ENCODE data around the gene OOSP2. TPM values are rescaled to one million over a fixed set of nuclear protein-coding genes. Genes with fewer than 3 reads are reported as not detected.

OOSP2 gene
- total and polyA plus RNA-seq, 2 donors (not counting 1 experiment from before 2014, with no cell fraction given) = not detected

DNA sequence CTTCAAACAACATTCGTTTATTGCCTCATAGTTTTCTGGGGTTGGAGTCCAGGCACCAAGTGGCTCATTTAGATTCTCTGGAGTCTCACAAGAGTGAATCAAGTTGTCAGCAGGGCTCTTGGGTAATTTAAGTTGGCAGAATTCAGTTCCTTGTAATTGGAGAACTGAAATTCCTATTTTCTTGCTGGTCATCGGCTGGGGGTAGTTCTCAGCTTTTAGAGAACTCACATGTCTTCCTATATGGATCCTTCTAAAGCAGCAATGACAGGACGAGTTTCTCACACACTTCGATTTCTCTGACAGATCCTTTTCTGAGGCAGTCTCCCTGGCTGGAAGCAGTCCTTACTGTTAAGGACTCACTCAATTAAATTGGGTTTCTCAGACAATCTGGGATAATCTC is 40.5 kb upstream of the OOSP2 start:
- ChIA-PET CTCF (no interaction called here), POLR2A (no interaction called here)
- H3K4me1 ChIP-seq (ENCODE audit: control insufficient read depth in 2 of 2, insufficient read depth in 2 of 2, low read length in 2 of 2) = no peaks in the 10 kb centered on the region
- no peak overlapping the region for H3K4me2 ChIP-seq (replicated peaks; ENCODE audit: low read depth, low read length, poor library complexity, severe bottlenecking)
- TF ChIP-seq, protein P1, sequence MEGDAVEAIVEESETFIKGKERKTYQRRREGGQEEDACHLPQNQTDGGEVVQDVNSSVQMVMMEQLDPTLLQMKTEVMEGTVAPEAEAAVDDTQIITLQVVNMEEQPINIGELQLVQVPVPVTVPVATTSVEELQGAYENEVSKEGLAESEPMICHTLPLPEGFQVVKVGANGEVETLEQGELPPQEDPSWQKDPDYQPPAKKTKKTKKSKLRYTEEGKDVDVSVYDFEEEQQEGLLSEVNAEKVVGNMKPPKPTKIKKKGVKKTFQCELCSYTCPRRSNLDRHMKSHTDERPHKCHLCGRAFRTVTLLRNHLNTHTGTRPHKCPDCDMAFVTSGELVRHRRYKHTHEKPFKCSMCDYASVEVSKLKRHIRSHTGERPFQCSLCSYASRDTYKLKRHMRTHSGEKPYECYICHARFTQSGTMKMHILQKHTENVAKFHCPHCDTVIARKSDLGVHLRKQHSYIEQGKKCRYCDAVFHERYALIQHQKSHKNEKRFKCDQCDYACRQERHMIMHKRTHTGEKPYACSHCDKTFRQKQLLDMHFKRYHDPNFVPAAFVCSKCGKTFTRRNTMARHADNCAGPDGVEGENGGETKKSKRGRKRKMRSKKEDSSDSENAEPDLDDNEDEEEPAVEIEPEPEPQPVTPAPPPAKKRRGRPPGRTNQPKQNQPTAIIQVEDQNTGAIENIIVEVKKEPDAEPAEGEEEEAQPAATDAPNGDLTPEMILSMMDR (IDR thresholded peaks at IDR 0.05) = no peak
- TF ChIP-seq EZH2 (IDR thresholded peaks at IDR 0.05; ENCODE audit: borderline replicate concordance, insufficient read depth, low read depth, low read length, poor library complexity, severe bottlenecking) = no peak
- no peaks in the 10 kb centered on the region for H3K36me3 ChIP-seq (replicated peaks in 1 of 2; ENCODE audit: control extremely low read depth in 1 of 2, control insufficient read depth in 1 of 2, extremely low read depth in 1 of 2, insufficient read depth in 2 of 2, low read length in 1 of 2)
- no peak for DNase-seq
- no peak for ATAC-seq (ENCODE audit: low read depth)
- H2AFZ ChIP-seq (ENCODE audit: insufficient read depth, low read depth, low read length, poor library complexity, severe bottlenecking) = no peak overlapping the region
- no peak overlapping the region for H3K4me3 ChIP-seq (ENCODE audit: control extremely low read depth in 1 of 5, extremely low read depth in 1 of 5, insufficient read depth in 1 of 5, low read depth in 2 of 5, low read length in 4 of 5)
- WGBS (ENCODE audit: insufficient coverage) = 83% methylated on average over 4 of the region's 4 CpGs
- H3K27ac ChIP-seq (ENCODE audit: low read length in 2 of 2) = no peak overlapping the region
- no peak overlapping the region for H3K9ac ChIP-seq (ENCODE audit: low read length)
- Mint-ChIP-seq H3K4me1 (no peaks in the 10 kb centered on the region), H3K27me3 (peaks cover 9% of the 10 kb centered on the region), H3K4me3 (no peak overlapping the region), H3K9me3 (ENCODE audit: insufficient read depth) (no peaks in the 10 kb centered on the region), H3K27ac (no peak overlapping the region)
- no peaks in the 10 kb centered on the region for H3K9me3 ChIP-seq (ENCODE audit: control extremely low read depth in 1 of 3, control insufficient read depth in 2 of 3, insufficient read depth in 1 of 3, low read length in 2 of 3)
- H4K20me1 ChIP-seq (ENCODE audit: control insufficient read depth, insufficient read depth, low read length, poor library complexity, severe bottlenecking) = no peaks in the 10 kb centered on the region
- H3K79me2 ChIP-seq (ENCODE audit: control insufficient read depth, insufficient read depth, low read length) = no peaks in the 10 kb centered on the region
- intact Hi-C loops (cut with micrococcal nuclease) = no loop called here
- no peaks in the 10 kb centered on the region for H3K27me3 ChIP-seq (replicated peaks in 1 of 4; ENCODE audit: control extremely low read depth in 1 of 4, control insufficient read depth in 3 of 4, insufficient read depth in 4 of 4, low read length in 3 of 4)

DNA sequence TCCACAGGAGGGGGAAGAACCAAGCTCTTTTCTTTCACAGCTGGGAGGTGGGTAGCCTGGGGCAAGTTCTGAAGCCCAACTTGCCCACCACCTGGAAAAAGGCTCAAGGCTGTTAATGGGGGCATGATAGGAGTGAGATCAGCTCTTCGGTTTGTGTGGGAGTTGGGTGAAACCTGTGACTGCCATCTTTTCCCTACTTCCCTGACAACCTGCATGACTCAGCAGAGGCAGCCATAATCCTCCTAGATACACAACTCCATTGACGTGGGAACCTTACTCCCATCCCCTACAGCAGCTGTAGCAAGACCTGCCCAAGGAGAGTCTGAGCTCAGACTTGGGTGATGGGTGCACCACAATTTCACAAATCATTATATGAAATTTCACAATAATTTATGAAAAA is 36.5 kb upstream of the OOSP2 start:
- Mint-ChIP-seq H3K27ac (no peak overlapping the region), H3K9me3 (ENCODE audit: insufficient read depth) (no peaks in the 10 kb centered on the region), H3K4me3 (no peak overlapping the region), H3K4me1 (no peaks in the 10 kb centered on the region), H3K27me3 (peaks cover 10% of the 10 kb centered on the region)
- H3K4me3 ChIP-seq (ENCODE audit: control extremely low read depth in 1 of 5, extremely low read depth in 1 of 5, insufficient read depth in 1 of 5, low read depth in 2 of 5, low read length in 4 of 5) = no peak overlapping the region
- 71% methylated on average over 1 of the region's 2 CpGs for WGBS (ENCODE audit: insufficient coverage)
- H3K9me3 ChIP-seq (ENCODE audit: control extremely low read depth in 1 of 3, control insufficient read depth in 2 of 3, insufficient read depth in 1 of 3, low read length in 2 of 3) = no peaks in the 10 kb centered on the region
- DNase-seq (no peak), ATAC-seq (ENCODE audit: low read depth) (no peak)
- H4K20me1 ChIP-seq (ENCODE audit: control insufficient read depth, insufficient read depth, low read length, poor library complexity, severe bottlenecking) = no peaks in the 10 kb centered on the region
- no peak for TF ChIP-seq EZH2 (IDR thresholded peaks at IDR 0.05; ENCODE audit: borderline replicate concordance, insufficient read depth, low read depth, low read length, poor library complexity, severe bottlenecking)
- TF ChIP-seq, protein P1 (IDR thresholded peaks at IDR 0.05) = no peak
- CTCF ChIA-PET = no interaction called here
- no peak overlapping the region for H2AFZ ChIP-seq (ENCODE audit: insufficient read depth, low read depth, low read length, poor library complexity, severe bottlenecking)
- no peak overlapping the region for H3K27ac ChIP-seq (ENCODE audit: low read length in 2 of 2)
- H3K4me1 ChIP-seq (ENCODE audit: control insufficient read depth in 2 of 2, insufficient read depth in 2 of 2, low read length in 2 of 2) = no peaks in the 10 kb centered on the region
- intact Hi-C loops (cut with micrococcal nuclease) = no loop called here
- H3K36me3 ChIP-seq (replicated peaks in 1 of 2; ENCODE audit: control extremely low read depth in 1 of 2, control insufficient read depth in 1 of 2, extremely low read depth in 1 of 2, insufficient read depth in 2 of 2, low read length in 1 of 2) = no peaks in the 10 kb centered on the region
- H3K27me3 ChIP-seq (replicated peaks in 1 of 4; ENCODE audit: control extremely low read depth in 1 of 4, control insufficient read depth in 3 of 4, insufficient read depth in 4 of 4, low read length in 3 of 4) = no peaks in the 10 kb centered on the region
- POLR2A ChIA-PET = no interaction called here
- H3K79me2 ChIP-seq (ENCODE audit: control insufficient read depth, insufficient read depth, low read length) = no peaks in the 10 kb centered on the region
- H3K4me2 ChIP-seq (replicated peaks; ENCODE audit: low read depth, low read length, poor library complexity, severe bottlenecking) = no peak overlapping the region
- no peak overlapping the region for H3K9ac ChIP-seq (ENCODE audit: low read length)
